Raji (cell line): Measurements from ENCODE around the gene ICA1L.

Experiments
- POLR2A ChIP-seq: IDR thresholded peaks from 2 replicates; pipeline ENCODE4 v1.6.1; 2011; ENCODE audit warnings: low read depth, low read length, control low read depth; ENCODE audit not compliant: insufficient read depth

Gene ICA1L

GRCh38 chr2:202797944-202798343 lies 73.6 kb downstream of the ICA1L start:
- TF ChIP-seq POLR2A, result no peak

- no peak for TF ChIP-seq POLR2A
These were observed 80.9 kb downstream of the ICA1L start for GRCh38 chr2:202790676-202791075.

GRCh38 chr2:202786842-202787241 lies 84.7 kb downstream of the ICA1L start:
- no peak for TF ChIP-seq POLR2A

GRCh38 chr2:202782940-202783558 lies 88.5 kb downstream of the ICA1L start:
- TF ChIP-seq POLR2A, result no peak

- TF ChIP-seq POLR2A, result no peak
These were observed 91.0 kb downstream of the ICA1L start for GRCh38 chr2:202780514-202781021.

GRCh38 chr2:202778217-202778616 lies 93.3 kb downstream of the ICA1L start:
- no peak for TF ChIP-seq POLR2A

GRCh38 chr2:202774104-202774503 lies 97.5 kb downstream of the ICA1L start:
- TF ChIP-seq POLR2A, result no peak

GRCh38 chr2:202773301-202773973 lies 98.1 kb downstream of the ICA1L start:
- no peak for TF ChIP-seq POLR2A

- TF ChIP-seq POLR2A, result no peak
These were observed 99.7 kb downstream of the ICA1L start for GRCh38 chr2:202771741-202772460.

GRCh38 chr2:202771336-202771735 lies 100.2 kb downstream of the ICA1L start:
- TF ChIP-seq POLR2A, result no peak

- no peak for TF ChIP-seq POLR2A
These were observed 102.4 kb downstream of the ICA1L start for GRCh38 chr2:202769201-202769600.

GRCh38 chr2:202768273-202768672 lies 103.3 kb downstream of the ICA1L start:
- no peak for TF ChIP-seq POLR2A

- TF ChIP-seq POLR2A, result no peak
These were observed 106.1 kb downstream of the ICA1L start for GRCh38 chr2:202765436-202765835.

- TF ChIP-seq POLR2A, result no peak
These were observed 106.6 kb downstream of the ICA1L start for GRCh38 chr2:202764991-202765390.

GRCh38 chr2:202763916-202764315 lies 107.7 kb downstream of the ICA1L start:
- TF ChIP-seq POLR2A, result no peak

GRCh38 chr2:202762556-202762955 lies 109.0 kb downstream of the ICA1L start:
- TF ChIP-seq POLR2A, result no peak
